Right lobe of liver (tissue), 4 donors: ENCODE results near the gene MYO16.

ENCODE experiments used
- POLR2A ChIP-seq: fragments of 450-650 bp; IDR thresholded peaks from one replicate; pipeline ENCODE4 v1.6.1; 2017; ENCODE audit warnings: antibody characterized with exemption, mild to moderate bottlenecking
- TF ChIP-seq, protein P1 (sequence below), 4 donors: fragments of 200-600 bp in 3 of 4; fragments of 450-650 bp in 1 of 4; IDR thresholded peaks; one replicate each; pipeline versions ENCODE4 v1.5.1 to v1.8.0; 2016 to 2022; ENCODE audit warnings: antibody characterized with exemption in 4 of 4, mild to moderate bottlenecking in 2 of 4
- donor health status: DM: no; HTN: no; CAD: no.
- donor health status: DM: no; HTN: no; CAD: no.
- donor health status: DM: no; HTN: yes; CAD: no.

DNA sequence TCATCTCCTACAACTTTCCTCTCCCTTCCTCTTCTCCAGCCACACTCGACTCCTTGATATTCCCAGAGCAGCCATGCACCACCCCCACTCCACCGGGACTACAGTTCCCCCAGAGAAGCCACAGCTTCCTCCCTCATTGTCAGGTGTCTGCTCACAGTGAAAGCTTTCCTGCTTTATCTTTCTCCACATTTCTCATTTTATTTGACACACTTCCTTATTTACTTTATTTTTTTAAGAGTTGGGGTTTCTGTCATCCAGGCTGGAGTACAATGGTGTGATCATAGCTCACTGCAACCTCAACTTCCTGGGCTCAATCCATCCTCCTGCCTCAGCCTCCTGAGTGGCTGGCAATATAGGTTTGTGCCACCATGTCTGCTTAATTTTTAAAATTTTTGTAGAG is 464.6 kb downstream of the MYO16 start:
- TF ChIP-seq, protein P1, sequence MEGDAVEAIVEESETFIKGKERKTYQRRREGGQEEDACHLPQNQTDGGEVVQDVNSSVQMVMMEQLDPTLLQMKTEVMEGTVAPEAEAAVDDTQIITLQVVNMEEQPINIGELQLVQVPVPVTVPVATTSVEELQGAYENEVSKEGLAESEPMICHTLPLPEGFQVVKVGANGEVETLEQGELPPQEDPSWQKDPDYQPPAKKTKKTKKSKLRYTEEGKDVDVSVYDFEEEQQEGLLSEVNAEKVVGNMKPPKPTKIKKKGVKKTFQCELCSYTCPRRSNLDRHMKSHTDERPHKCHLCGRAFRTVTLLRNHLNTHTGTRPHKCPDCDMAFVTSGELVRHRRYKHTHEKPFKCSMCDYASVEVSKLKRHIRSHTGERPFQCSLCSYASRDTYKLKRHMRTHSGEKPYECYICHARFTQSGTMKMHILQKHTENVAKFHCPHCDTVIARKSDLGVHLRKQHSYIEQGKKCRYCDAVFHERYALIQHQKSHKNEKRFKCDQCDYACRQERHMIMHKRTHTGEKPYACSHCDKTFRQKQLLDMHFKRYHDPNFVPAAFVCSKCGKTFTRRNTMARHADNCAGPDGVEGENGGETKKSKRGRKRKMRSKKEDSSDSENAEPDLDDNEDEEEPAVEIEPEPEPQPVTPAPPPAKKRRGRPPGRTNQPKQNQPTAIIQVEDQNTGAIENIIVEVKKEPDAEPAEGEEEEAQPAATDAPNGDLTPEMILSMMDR (IDR thresholded peaks at IDR 0.05), result no peak
- TF ChIP-seq POLR2A, result no peak
